Heart right ventricle (tissue), 16 donors: ENCODE results near the gene SCN10A. TPM values are rescaled to one million over a fixed set of nuclear protein-coding genes. Genes with fewer than 3 reads are reported as not detected.
A peak's percentile ranks its signal among the peaks of the same experiment; 100 is the strongest.

Experiments used
- ATAC-seq, 8 donors: fragments of 200-7000 bp; cut with Tn5 transposase; one replicate each; pipeline ENCODE4 v1.9.1; 2020; ENCODE audit warnings: mild to moderate bottlenecking in 8 of 8, moderate library complexity in 8 of 8, moderate number of reproducible peaks in 1 of 8
- DNase-seq, 2 donors: peaks; one replicate each; pipeline ENCODE4 v3.0.0-alpha.2; 2020
- H3K27ac ChIP-seq, 10 donors: fragments of 200-600 bp; sonication (generic) in 2 of 10; one replicate each; pipeline versions ENCODE4 v1.5.0 to v1.8.0; 2020 to 2022; ENCODE audit warnings: mild to moderate bottlenecking in 3 of 10
- H3K27me3 ChIP-seq, 7 donors: fragments of 200-600 bp; one replicate each; pipeline ENCODE4 v1.8.0; 2021 to 2022; ENCODE audit warnings: mild to moderate bottlenecking in 2 of 7
- H3K36me3 ChIP-seq, 9 donors: fragments of 200-600 bp; sonication (generic) in 1 of 9; one replicate each; pipeline versions ENCODE4 v1.5.0 to v1.8.0; 2020 to 2022; ENCODE audit warnings: mild to moderate bottlenecking in 2 of 9
- H3K4me1 ChIP-seq, 9 donors: fragments of 200-600 bp; sonication (generic) in 1 of 9; one replicate each; pipeline versions ENCODE4 v1.5.0 to v1.8.0; 2020 to 2022; ENCODE audit warnings: mild to moderate bottlenecking in 4 of 9
- H3K4me3 ChIP-seq, 10 donors: fragments of 200-600 bp; sonication (generic) in 2 of 10; one replicate each; pipeline versions ENCODE4 v1.5.0 to v1.8.0; 2020 to 2022; ENCODE audit warnings: mild to moderate bottlenecking in 7 of 10, moderate library complexity in 2 of 10
- H3K9me3 ChIP-seq, 11 donors: fragments of 200-600 bp in 10 of 11; sonication (generic) in 2 of 11; one replicate each; pipeline versions ENCODE4 v1.5.0 to v1.8.0; 2013 to 2022; ENCODE audit warnings: mild to moderate bottlenecking in 2 of 11, control low read depth in 1 of 11, moderate library complexity in 1 of 11
- WGBS, 2 donors: extraction: QIAGEN DNeasy Blood & Tissue Kit; methylation state at CpG; one replicate each; pipeline ENCODE4 v1.1.7; 2013; ENCODE audit warnings: inconsistent platforms in 1 of 2; 5-methylcytosine and 5-hydroxymethylcytosine counted together
- intact Hi-C, 10 donors: fragments of 100-400 bp; cut with DNase I; formaldehyde crosslinking; loops; one replicate each; pipeline versions ENCODE4 v1.11.1 to v1.14.2; 2022
- polyA plus RNA-seq, 2 donors: library from polyadenylated mRNA; stranded (reverse); fragments of 200-250 nt; gene quantifications; one replicate each; pipeline ENCODE4 v1.2.3, GENCODE V29; 2013
- total RNA-seq, 10 donors: library from RNA; stranded (reverse); fragmentation: NEBNext Ultra II Directional in 3 of 10; extraction: Animal tissue kit (Norgen Biotek cat#: 25700) in 3 of 10; gene quantifications; one replicate each; pipeline versions ENCODE4 v1.2.1 to v1.2.4, GENCODE V29; 2021 to 2023
- TF ChIP-seq, protein P1 (sequence below), 9 donors: fragments of 200-600 bp; sonication (generic) in 2 of 9; IDR thresholded peaks; one replicate each; pipeline versions ENCODE4 v1.5.0 to v1.8.0; 2021 to 2022; ENCODE audit warnings: antibody characterized with exemption in 9 of 9, mild to moderate bottlenecking in 5 of 9, moderate library complexity in 1 of 9
- donor health status: Arrhythmogenic right ventricular cardiomyopathy.
- donor health status: ischemic (EF 13 %, LVEDD 7.1; RV severe dilation, severe dysfunction).
- donor health status: healthy with polysubstance abuse.
- donor health status: DM: no; HTN: yes; CAD: no.
- donor health status: DM: no; HTN: no; CAD: no.
- donor health status: ischemic (EF 25% LVEDD 6.9; RV normal size, moderate dysfunction).
- donor health status: ischemic (EF 25% LVEDD 5.7; RV mildly dilated, moderate dysfunction).
- donor health status: healthy.
- donor health status: DM: yes; HTN: yes; CAD: no.
- donor health status: Ischemic cardiomyopathy.
- donor health status: ischemic (EF 35%, LVEDD 5.7; RV mildly dilated, moderate dysfunction).
- donor health status: nonischemic (EF 11% LVEDD 7.7; RV severe dilation, severe dysfunction).
- donor health status: DM: yes; HTN: yes; CAD: no.
- donor health status: PGD.
- donor health status: ischemic (EF 29% LVEDD 5.4; RV normal size, mild dysfunction).
- donor health status: nonischemic (EF 23%, LVEDD 6.1; RV moderate dilation, normal function).

SCN10A gene
- total and polyA plus RNA-seq, 12 donors: 0.03 to 0.36 (median 0.07) TPM

DNA sequence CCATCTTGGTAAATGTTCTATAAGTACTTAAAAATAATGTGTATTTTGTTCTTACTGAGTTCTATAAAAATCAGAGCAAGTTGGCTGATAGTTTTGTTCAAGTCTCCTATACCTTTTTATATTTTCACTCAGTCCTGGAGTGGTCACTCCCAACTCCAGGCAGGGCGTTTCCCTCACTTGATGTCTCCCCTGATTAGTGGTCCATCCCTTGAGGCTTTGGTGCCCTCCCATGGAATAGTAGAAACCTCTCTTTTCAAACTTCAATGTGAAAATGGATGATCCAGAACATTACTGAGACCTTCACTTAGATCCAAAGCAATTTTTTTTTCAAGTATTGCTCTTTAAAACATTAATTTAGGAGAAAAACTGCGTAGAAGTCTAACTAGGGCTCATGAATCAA lies 25.0 kb upstream of the SCN10A start:
- DNase-seq (no peak), ATAC-seq (no peak)
- intact Hi-C loops: loop anchor here in 9 of 10 donors (5.0 to 10.0 kb wide), 8 partner anchors 104 to 346 kb away; partner anchors contain the start of gene EXOG (in 4 of the 9)
- Histone ChIP-seq H3K4me3 (no peak overlapping the region), H3K36me3 (no peaks in the 10 kb centered on the region), H3K4me1 (peaks cover 0 to 3% (median under 1%) of the 10 kb centered on the region in 9 donors), H3K9me3 (no peaks in the 10 kb centered on the region), H3K27me3 (peaks cover 0 to 10% (median 0%) of the 10 kb centered on the region in 7 donors), H3K27ac (no peak overlapping the region)
- 59 to 66% methylated on average over 2 of the region's 2 CpGs for WGBS, 2 donors
- TF ChIP-seq, protein P1, sequence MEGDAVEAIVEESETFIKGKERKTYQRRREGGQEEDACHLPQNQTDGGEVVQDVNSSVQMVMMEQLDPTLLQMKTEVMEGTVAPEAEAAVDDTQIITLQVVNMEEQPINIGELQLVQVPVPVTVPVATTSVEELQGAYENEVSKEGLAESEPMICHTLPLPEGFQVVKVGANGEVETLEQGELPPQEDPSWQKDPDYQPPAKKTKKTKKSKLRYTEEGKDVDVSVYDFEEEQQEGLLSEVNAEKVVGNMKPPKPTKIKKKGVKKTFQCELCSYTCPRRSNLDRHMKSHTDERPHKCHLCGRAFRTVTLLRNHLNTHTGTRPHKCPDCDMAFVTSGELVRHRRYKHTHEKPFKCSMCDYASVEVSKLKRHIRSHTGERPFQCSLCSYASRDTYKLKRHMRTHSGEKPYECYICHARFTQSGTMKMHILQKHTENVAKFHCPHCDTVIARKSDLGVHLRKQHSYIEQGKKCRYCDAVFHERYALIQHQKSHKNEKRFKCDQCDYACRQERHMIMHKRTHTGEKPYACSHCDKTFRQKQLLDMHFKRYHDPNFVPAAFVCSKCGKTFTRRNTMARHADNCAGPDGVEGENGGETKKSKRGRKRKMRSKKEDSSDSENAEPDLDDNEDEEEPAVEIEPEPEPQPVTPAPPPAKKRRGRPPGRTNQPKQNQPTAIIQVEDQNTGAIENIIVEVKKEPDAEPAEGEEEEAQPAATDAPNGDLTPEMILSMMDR (IDR thresholded peaks at IDR 0.05): peak in 2 of 9 donors; percentile 13 to 18

GRCh38 chr3:38837358-38837757 lies 21.3 kb upstream of the SCN10A start:
- intact Hi-C loops: no loop called here
- WGBS, 2 donors: 39 to 46% methylated on average over 4 of the region's 4 CpGs

DNA sequence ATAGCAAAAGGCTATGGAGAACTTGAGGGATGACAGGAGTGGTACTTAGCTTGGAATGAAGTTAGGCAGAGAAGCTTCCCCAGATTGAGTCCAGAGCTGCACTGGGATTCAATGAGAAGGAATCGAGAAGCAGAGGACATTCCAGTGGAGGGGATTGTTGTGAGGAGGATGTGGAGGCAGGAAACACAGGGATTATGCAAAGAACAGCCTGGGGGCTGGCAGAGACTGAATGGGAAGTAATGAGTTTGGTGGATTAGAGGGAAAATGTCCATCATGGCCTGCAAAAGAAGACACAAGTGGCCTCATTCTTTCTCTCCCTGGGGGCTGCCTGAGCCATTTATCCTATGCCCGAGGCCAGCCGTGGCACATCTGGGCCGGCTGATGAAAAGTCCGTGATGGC lies 20.5 kb upstream of the SCN10A start:
- Histone ChIP-seq H3K27ac (no peak overlapping the region), H3K4me3 (no peak overlapping the region), H3K36me3 (no peaks in the 10 kb centered on the region), H3K27me3 (peaks cover 0 to 5% (median 0%) of the 10 kb centered on the region in 7 donors), H3K4me1 (peaks cover 0 to 21% (median 16%) of the 10 kb centered on the region in 9 donors), H3K9me3 (no peaks in the 10 kb centered on the region)
- TF ChIP-seq, protein P1 (IDR thresholded peaks at IDR 0.05): no peak
- 81 to 86% methylated on average over 5 of the region's 5 CpGs for WGBS, 2 donors
- intact Hi-C loops: no loop called here
- no peak for DNase-seq
- ATAC-seq: no peak

More at GRCh38 chr3:38837358-38837757, 21.3 kb upstream of the SCN10A start:
- TF ChIP-seq, protein P1 (IDR thresholded peaks at IDR 0.05): no peak
- Histone ChIP-seq H3K4me1 (peaks cover 0 to 21% (median 16%) of the 10 kb centered on the region in 9 donors), H3K36me3 (no peaks in the 10 kb centered on the region), H3K9me3 (no peaks in the 10 kb centered on the region), H3K27me3 (peaks cover 0 to 6% (median 0%) of the 10 kb centered on the region in 7 donors), H3K27ac (no peak overlapping the region), H3K4me3 (no peak overlapping the region)
- no peak for DNase-seq
- no peak for ATAC-seq

DNA sequence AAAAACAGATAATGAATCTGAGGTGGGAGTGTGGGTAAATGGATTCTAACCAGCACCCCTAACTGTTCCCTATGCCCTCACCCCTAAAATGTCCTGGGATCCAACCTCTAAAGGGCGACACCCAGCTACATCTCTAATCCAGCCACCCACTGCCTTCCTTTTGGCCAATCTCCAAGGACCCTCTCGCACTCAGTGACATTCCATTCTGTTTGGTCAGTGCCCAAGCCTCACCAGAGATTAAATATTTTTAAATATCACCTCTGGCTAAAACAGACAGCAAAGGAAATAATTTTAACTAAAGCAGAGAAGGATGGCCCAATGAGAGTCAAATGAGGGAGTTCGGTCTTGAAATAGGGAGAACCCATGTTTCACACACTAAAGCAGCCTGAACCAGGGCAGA lies 19.9 kb upstream of the SCN10A start:
- intact Hi-C loops: no loop called here

More for the DNA sequence above, 19.9 kb upstream of the SCN10A start:
- Histone ChIP-seq H3K4me1 (peaks cover 0 to 21% (median 16%) of the 10 kb centered on the region in 9 donors), H3K4me3 (no peak overlapping the region), H3K36me3 (no peaks in the 10 kb centered on the region), H3K27ac (no peak overlapping the region), H3K9me3 (no peaks in the 10 kb centered on the region), H3K27me3 (no peaks in the 10 kb centered on the region)
- DNase-seq (no peak), ATAC-seq (no peak)
- TF ChIP-seq, protein P1 (IDR thresholded peaks at IDR 0.05): no peak
- 69 to 71% methylated on average over 3 of the region's 3 CpGs for WGBS, 2 donors
